Measurements from ENCODE around the gene ZNF275.
"Not testable (repeated sequence)": the region's sequence is repeated elsewhere in the genome, so short reads cannot be mapped to it uniquely, and the experiment has no call there.

Gene ZNF275

DNA sequence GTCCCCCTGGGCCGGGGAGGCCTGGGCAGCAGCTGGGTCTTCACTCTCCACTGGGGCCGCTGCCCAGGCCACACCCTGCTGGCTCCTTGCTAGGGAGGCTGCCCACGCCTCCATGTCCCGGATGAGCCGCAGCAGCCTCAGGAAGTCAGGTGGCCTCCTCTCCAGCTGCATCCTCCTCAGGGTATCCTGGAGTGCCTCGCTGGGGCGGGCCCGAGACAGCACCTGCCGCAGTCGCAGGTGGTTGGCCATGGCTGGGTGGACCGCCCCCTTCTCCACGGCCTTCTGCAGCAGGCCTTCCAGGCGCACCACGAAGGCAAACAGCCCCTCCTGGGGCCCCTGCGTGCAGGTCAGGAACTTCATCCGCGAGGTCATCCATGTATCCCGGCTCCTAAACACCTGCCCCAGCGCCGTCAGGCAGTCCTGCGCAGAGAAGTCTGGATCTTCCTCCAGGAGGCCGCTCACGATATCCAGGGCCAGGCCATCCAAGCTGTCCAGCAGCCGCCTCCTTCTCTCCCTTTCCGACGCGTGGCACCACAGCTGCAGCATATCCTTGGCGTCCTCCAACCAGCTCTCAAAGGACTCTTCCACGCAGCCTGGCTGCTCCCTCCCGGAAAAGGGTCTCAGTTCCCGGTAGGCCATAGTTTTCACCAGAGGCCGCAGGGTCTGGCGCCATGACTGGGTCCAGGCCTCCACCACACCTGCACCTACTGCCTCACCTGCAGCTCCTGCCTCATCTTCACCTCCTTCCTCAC, 14.5 kb upstream of the ZNF275 start:
- DNase-seq = no peak

DNA sequence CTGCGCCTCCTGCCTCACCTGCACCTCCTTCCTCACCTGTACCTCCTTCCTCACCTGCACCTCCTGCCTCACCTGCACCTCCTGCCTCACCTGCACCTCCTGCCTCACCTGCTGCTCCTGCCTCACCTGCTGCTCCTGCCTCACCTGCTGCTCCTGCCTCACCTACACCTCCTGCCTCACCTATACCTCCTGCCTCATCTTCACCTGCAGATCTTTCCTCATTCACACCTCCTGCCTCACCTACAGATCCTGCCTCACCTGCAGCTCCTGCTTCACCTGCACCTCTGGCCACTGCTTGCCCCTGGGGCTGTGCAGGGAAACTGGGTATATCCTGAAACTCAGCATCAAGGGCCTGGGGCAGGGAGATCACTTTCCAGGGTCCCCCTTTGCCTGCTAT, 13.9 kb upstream of the ZNF275 start:
- DNase-seq = not testable (repeated sequence)

DNA sequence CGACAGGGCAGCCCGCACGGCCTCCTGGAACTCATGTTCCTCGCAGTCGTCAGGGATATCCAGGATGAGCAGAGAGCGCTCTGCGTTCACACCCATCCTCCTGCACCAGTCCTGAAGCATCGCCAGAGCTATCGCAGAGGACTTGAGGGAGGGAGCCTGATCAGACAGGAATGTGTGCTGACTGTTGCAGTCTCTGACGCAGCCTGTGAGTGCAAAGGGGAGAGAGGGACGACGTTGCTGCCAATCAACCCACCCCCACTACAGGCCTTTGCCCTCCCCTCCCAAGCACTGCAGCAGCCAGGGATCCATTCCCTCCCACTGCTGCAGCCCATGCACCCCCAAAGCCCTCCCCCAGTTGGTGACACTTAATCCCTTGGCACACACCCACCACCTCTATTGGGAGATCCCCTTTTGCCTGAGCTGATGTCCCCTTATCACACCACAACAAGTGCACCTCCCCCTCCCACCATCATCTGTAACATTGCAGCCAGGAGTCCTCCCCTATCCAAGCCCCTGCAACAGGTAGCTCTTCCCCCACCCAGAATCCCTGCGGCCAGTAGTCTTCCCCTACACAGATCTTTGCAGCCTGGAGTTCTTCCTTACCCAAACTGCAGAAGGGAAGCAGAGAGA, 13.3 kb upstream of the ZNF275 start:
- no peak for DNase-seq

DNA sequence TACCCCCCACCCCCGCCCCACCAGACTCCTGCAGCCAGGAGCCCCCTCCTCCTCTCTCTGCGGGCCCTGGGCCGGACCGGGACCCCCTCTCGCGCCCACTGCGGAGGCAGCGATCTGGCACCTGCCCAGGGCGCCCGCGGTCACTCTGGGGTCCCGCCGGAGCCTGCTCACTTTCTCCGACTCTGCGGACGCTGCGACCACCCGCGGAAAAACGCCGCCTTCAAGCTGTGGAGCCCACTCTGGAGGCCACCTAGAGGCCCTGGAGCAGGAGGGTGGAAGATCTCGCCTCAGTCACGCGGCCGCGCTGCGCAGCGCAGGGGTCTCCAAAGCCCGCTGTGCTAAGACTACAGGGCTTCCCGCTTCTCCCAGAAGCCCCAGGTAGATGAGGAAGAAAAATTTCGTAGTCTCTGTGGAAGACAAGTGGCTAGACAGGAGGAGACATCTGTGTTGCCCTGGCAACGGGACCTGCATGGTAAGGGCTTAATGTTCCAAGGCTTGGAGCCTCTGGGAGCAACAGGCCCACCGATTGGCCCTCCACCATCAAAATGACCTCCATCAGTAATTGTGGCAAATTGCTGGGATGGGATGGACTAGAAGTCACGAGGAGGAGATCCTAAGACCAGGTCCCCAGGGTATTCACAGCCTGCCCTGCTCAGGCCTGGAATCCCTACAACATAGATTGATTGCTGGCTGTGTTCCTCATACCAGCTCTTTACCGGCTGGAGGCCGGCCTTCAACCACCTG, 12.4 kb upstream of the ZNF275 start, which contains the start of gene PNMA6F:
TSS of gene PNMA6F (minus strand) at position 387 of the 744 bp plus-strand sequence. CDS start 1,093 bp downstream, outside the sequence.
- DNase-seq = no peak

DNA sequence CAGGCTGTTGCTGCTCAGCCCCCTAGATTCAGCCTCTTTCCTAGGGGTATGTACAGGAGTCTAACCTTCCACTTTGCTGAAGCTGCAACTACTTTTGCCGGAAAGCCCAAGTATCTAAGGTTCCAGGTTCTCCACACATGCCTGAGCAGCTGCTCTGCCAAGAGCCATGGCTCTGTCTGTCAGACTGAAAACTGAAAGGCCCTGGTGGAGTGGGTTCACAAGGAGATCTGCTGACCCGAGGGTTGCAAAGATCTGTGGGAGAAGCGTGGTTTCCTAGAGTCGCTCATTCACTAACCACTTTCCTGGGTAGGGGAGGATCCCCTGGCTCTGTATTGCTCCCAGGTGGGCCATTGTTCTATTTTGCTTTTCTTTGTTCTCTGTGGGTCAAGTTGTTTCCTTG, 6.4 kb upstream of the ZNF275 start:
- DNase-seq = no peak

DNA sequence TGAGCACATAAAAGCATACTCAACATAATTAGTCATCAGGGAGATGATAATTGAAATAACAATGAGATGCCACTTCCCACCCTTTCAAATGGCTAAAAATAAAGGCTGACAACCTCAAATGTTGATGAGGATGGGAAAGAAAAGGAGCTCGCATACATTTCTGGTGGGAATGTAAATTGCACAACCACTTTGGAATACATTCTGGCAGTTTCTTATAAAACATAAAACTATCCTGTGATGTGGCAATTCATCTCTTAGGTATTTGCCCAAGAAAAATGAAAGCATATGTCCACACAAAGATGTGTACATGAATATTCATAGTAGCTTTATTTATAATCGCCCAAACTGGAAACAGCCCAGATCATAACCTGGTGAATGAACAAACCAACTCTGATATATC, 687 bp upstream of the ZNF275 start:
- no peak for DNase-seq

DNA sequence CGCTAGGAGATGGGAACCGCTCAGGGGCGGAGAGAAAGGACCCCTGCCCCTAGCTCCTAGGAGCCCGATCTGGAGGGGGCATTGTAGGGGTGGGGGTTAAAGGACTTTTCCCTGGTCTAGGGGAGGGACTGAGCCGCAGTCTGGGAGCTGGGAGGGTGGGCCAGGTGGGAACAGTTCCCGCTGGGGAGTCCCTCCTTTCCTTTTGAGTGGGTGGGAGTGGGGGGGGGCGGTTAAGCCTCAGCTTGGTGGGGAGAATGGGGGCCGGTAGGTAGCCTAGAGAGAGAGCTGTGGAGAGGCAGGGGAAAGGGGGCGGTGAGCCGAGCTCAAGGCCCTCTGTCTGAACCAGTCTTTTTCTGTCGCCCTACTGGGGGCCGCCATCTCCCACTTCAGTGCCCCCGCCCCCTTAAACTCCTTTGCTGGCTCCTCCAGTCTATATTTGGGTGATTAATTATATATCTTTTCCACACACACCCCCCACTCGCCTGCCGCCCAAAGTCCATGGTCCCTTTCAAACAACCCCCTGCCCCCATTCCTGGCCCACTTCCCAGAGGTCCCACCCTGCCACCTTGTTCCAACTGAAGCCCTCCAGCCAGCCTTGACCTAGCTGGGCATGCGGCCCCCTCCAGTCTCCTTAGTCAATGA, 822 bp downstream of the ZNF275 start:
- DNase-seq = no peak

DNA sequence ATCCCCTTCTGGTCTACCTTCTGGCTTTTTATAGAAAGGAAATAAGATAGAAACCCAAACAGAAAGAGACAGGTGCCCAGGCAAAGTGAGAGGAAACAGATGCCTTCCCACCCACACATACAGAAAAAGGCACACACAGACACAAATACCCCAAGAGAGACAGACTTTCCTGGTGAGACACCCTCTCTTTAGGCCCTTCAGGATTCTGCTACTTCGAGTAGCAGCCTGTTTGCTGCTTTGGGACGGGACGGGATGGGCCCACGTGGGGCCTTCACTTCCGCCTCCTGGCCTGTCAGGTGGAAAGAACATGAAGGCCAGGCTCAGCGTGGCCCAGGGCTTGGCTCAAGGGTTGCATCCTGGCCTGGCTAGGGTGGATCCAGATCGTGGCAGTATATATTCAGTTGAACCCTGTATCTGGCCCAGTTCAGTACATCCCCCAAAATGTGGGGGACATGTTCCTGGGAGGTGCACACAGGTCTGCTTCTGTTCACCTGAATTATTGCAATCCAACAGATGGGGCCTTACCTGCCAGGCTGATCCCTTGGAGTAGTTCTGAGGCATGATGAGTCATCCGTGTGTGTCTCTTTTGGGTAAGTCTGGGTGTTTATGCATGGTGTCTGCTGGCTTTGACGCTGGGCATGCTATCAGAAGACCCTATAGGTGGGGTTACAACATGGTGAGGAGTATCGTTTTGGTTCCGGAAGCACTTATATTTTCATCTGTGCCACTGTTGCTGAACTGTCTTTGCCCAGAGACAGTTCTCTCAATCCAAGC, 2.4 kb downstream of the ZNF275 start:
- DNase-seq = no peak

DNA sequence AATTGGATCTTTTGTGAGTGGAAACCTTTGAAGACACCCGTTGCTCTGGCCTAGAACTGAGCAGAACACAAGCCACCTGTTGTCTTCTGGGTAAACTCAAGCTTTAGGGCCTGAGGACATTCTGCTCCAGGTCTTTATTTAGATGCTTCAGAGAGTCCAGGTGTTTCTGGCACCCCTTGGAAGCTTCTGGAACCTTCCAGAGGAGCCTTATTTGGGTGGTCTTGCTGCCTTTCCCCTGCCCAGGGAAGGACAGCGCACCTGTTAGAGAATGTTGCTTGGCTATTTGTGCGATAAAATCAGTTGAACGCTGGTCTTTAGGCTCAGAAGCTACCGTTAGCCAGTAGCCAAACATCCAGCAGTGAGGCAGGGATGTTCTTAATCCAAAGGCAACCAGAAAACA, 3.0 kb downstream of the ZNF275 start:
- DNase-seq = no peak

DNA sequence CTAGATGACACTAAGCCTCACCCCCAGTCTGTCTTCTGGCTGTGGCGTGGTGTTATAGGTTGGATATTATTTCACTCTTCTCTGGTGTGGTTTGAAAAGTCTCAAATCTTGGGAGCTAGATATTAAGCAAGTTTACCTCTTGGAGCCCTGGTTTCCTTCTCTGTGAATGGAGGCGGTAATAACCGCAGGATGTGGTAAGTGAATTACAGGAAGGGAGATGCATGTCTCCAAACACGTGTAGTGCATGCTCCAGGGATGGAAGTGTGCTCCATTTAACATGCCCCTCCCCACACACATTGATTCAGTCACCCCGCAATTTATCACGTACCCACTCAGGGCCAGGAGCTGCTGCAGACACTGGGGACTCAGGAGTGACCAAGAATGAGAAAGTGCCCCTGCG, 4.9 kb downstream of the ZNF275 start:
- DNase-seq = no peak

DNA sequence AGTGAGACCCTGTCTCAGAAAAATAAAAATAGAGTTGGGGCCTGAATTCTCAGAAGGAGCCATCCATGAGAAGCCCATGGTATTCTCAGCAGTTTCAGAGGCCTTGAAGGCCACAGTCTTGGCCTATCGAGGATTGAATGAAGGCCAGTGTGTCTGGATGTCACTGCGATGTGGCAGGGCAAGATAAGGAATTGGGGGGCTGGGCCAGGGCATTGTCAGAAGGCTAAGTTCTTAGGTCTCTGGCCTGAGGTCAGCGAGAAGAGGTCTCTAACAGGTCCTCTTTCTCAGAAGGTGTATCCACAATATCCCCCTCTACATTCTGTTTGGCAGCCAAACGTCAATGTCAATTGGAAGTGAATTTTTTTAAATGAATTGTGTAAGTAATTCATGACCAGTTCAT, 5.7 kb downstream of the ZNF275 start:
- DNase-seq = no peak

DNA sequence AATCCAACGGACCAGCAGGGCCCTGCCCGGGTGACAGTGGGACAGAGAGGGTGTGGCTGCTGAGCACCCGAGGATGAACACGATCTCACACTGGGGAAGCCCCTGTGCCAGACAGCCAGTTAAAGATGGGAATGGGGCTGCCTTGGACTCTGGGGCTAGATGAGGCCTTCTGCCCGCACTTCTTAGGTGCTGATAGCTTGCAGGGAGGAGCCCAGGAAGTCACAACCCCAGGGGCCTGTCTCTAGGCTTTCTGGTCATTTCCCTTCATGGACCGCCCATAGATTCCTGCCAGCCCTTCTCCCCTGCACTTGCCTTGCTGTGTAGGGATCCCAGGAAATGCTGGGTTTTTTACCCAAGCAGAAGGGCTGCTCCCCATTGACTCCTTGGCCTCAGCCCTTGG, 6.2 kb downstream of the ZNF275 start:
- no peak for DNase-seq

DNA sequence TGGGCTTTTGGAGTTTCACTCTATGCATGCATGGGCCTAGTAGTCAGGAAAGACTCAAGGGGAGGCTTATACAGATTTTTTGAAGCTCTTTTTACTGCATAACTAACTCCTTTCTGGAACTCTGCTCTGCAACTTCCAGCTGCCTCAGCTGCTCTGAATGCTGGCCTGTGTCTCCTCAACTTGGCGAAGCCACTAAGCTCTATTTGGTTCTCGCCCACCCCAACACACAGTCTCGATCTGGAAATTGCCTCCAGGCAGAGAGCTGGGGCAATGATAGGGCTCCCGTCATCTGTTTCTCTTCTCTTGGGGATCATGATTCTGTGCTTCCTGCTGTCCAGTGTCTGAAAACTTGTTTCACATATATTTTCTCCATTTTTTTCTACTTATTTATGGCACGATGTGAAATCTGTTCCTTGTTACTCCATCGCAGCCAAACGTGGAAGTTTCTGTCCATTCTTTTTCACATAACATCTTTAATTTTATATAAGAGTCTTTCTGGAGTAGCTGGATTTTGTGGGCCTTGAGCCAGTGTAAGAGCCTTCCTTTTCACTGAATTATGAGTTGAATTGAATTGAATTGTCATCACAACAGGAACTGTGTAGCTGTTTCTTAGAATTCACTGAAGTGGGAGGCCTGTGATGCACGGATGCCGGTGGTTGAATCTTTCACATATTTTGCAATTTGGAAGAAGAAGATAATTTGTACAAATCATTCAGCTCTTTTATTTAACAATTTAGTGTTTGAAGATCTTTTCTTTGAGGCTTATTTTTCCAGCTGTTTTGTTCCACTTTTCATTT, 9.0 kb downstream of the ZNF275 start:
- no peak for DNase-seq

DNA sequence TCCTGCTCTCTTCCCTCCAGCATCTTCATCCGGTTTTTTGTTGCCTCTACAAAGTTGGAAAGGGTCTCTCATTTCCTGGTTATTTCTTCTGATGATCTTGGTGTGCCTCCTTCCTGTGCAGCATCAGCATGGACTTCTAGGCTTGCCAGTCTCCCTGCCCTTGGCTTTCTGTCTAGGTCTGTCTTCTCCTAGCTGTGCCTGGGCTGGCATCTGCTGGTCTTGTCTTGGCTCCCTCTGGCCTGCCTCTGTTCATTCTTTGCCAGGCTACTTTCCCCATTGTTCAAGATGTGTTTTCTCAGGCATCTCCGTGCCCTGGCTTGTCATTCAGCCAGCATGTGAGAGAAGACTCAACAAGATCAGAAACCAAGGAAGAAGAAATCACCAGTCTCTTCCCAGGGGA, 9.7 kb downstream of the ZNF275 start:
- no peak for DNase-seq

DNA sequence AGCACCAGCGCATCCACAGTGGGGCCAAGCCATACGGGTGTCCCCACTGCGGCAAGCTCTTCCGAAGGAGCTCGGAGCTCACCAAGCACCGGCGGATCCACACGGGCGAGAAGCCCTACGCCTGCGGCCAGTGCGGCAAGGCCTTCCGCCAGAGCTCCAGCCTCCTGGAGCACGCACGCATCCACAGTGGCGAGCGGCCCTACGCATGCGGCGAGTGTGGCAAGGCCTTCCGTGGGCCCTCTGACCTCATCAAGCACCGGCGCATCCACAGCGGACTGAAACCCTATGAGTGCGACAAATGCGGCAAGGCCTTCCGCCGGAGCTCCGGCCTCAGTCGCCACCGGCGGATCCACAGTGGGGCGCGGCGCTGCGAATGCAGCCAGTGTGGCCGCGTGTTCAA, 13.6 kb downstream of the ZNF275 start:
- no peak for DNase-seq

DNA sequence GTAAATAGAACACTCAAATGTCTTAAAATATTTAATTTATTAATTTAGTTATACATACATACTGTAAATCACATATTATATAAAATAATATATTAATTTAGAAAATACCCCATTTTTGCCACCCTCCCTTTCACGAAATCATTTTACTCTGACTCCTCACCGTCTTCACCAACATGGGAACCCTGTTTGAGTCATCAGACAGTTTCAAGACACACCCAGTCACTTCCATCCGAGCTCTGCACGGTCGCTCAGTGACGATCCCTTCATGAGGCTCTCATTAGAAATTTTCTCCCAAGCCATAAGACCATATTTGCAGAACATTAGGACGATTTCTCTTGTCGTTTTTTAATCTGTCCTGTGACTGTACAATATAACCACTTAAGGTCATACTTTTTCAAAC, 14.5 kb downstream of the ZNF275 start:
- no peak for DNase-seq

DNA sequence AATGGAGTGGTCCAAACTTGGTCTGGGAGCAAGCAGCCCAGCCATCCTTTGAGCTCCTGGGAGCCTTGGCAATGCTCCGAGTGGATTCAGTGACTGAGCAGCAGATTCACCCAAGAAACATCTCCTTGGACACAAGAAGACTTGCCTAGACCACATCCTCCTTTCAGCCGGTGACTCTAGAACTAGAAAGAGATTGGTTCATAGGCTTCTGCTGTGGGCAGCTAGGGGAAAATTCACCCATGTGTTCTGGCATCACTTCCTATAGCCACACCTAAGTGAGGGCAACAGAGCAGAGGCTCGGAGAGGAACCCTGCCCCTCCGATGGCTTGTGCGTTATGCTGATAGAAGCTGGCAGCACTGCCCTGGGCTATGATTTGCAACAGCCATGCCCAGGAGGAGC, 16.0 kb downstream of the ZNF275 start:
- no peak for DNase-seq

DNA sequence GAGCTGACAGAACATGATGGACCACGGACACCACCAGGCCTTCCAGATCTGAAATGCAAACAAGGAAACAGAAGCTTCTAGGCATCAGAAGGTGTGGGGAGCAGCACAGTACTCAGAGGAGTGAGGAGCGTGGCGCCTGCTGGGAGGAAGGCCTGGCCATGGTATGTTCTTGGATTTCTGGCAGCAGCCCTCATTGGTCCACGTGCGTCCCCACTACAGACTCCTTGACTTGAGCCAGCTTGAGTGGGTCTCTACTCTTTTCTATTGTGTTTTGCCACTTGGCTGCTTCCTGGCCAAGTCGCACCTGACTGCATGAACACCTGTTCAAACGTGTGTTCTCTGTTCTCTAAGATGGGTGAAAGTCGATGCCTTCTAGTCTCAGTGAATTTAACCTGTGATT, 18.0 kb downstream of the ZNF275 start:
- no peak for DNase-seq

DNA sequence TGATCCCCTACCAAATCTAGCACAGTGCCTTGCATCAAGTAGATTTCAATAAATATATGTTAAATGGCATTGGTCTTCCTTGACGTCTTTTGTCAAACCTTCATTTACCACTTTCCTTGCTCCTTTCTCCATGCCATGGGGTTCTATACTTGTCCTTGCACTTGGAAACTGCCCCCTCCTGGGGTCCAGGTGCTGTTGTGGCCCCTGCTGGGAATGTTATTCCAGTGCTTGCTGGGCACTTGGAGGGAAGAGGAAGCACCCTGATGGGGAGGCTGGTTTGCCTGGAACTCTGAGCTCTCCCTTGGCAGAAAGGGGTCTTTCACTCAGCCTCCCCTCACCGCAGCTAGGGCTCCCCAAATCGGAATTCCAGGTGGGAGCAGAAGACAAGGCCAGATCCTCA, 18.9 kb downstream of the ZNF275 start:
- no peak for DNase-seq

DNA sequence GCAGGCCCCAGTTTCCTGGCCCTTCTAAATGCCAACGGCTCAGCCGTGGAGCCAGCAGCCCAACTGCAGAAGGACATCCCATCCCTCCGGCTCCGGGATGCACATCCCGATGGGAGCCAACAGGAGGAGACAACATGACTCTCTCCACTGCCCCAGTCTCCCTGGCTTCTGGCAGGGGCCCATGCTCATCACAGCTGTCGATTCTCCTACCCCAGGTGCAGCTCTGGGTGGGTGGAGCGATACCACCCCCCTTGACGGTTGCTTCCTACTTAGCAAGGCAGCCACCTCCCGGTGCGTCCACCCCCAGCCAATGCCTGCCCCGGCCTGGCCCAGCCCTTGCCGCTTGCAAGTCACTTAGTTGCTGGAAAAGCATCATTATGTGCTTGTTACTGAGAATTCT, 19.5 kb downstream of the ZNF275 start:
- DNase-seq = no peak

DNA sequence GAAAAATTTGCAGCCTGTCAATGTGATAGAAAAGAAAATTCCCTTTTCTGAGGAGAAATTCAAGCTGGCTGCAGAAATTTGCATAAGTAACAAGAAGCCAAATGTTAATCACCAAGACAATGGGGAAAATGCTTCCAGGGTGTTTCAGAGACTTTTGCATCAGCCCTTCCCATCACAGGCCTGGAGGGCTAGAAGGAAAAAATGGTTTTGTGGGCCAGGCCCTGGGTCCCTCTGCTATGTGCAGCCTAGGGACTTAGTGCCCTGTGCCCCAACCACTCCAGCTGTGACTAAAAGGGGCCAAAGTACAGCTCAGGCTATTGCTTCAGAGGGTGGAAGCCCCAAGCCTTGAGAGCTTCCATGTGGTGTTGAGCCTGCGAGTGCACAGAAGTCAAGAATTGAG, 23.9 kb downstream of the ZNF275 start:
- no peak for DNase-seq
